Activated CD4-positive, alpha-beta memory T cell treated with anti-CD3 and anti-CD28 coated beads for 36 hours (primary cell): Measurements from ENCODE around the gene HELZ2. TPM values are rescaled to one million over a fixed set of nuclear protein-coding genes. Genes with fewer than 3 reads are reported as not detected.
A peak's percentile ranks its signal among the peaks of the same experiment; 100 is the strongest.

Source experiments
- CTCF ChIA-PET: fragments of 350-600 bp; sonication (Branson Sonifier 250); formaldehyde crosslinking; loops from one replicate; lab custom pipeline; 2021; ENCODE audit warnings: antibody characterized with exemption, inconsistent platforms; lab: Charles Lee
- POLR2A ChIA-PET: fragments of 350-600 bp; sonication (Branson Sonifier 250); formaldehyde crosslinking; loops from one replicate; lab custom pipeline; 2021; ENCODE audit warnings: antibody characterized with exemption; lab: Charles Lee
- DNase-seq: peaks from one replicate; pipeline ENCODE4 v3.0.0-alpha.2; 2020
- H3K27ac Mint-ChIP-seq: one replicate; pipeline ENCODE4 v1.8.0; 2021; ENCODE audit warnings: mixed read lengths
- H3K27me3 Mint-ChIP-seq: one replicate; pipeline ENCODE4 v1.8.0; 2021; ENCODE audit warnings: mixed read lengths
- H3K36me3 Mint-ChIP-seq: one replicate; pipeline ENCODE4 v1.8.0; 2021; ENCODE audit warnings: mixed read lengths
- H3K4me1 Mint-ChIP-seq: one replicate; pipeline ENCODE4 v1.8.0; 2021; ENCODE audit warnings: low read depth, mixed read lengths
- H3K4me3 Mint-ChIP-seq: one replicate; pipeline ENCODE4 v1.8.0; 2021; ENCODE audit warnings: mild to moderate bottlenecking, mixed read lengths
- H3K9me3 Mint-ChIP-seq: one replicate; pipeline ENCODE4 v1.8.0; 2021; ENCODE audit warnings: mixed read lengths
- intact Hi-C: fragments of 100-400 bp; cut with micrococcal nuclease; formaldehyde crosslinking; loops from one replicate; pipeline ENCODE4 v1.15.1; 2023
- total RNA-seq, 2 experiments: library from RNA; stranded (reverse); gene quantifications; one replicate each; pipeline ENCODE4 v1.2.3, GENCODE V29; 2021

Gene HELZ2
- total RNA-seq, 2 experiments from 2014 or later = 28.5 to 32.2 TPM

- intact Hi-C loops = no loop called here
- CTCF ChIA-PET = no interaction called here
- Mint-ChIP-seq H3K4me1 (no peaks in the 10 kb centered on the region), H3K36me3 (peaks cover 11% of the 10 kb centered on the region), H3K27ac (no peak overlapping the region), H3K4me3 (no peak overlapping the region), H3K9me3 (no peaks in the 10 kb centered on the region), H3K27me3 (no peaks in the 10 kb centered on the region)
- POLR2A ChIA-PET = interaction anchor here (0.7 kb wide), 1 partner anchor 18 kb away, joined by 4 read pairs; no protein-coding TSS in a partner anchor
- DNase-seq = no peak
These were observed 11.9 kb upstream of the HELZ2 start for GRCh38 chr20:63585616-63586565.

DNA sequence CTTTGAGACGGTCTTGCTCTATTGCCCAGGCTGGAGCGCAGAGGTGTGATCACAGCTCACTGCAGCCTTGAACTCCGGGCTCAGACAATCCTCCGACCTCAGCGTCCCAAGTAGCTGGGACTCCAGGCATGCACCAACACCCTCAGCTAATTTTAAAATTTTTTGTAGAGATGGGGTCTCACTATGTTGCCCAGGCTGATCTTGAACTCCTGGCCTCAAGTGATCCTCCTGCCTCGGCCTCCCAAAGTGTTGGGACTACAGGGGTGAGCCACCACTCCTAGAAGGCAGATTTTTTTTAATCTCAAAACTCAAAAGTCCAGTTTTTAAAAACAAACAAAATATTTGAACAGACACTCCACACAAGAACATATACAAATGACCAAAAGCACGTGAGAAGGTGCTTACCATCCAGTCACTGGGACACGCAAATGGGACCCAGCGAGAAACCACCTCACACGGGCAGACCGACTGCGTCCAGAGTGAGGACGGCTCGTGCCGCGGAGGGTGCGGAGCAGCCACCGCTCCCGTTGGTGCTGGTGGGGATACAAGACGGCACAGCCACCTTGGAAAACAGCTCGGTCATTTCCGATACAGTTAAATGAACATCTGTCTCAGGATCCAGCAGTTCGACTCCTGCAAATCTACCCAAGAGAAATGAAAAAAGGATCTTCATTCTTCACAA lies 8.5 kb upstream of the HELZ2 start:
- Mint-ChIP-seq H3K36me3 (no peaks in the 10 kb centered on the region), H3K4me1 (no peaks in the 10 kb centered on the region), H3K4me3 (no peak overlapping the region), H3K27me3 (no peaks in the 10 kb centered on the region), H3K27ac (no peak overlapping the region), H3K9me3 (no peaks in the 10 kb centered on the region)
- intact Hi-C loops = no loop called here
- CTCF ChIA-PET = interaction anchor here (1.0 to 1.3 kb wide), 2 partner anchors 45 to 86 kb away, joined by 3 to 5 read pairs; partner anchors contain the start of gene PTK6
- DNase-seq = no peak
- POLR2A ChIA-PET = interaction anchor here (1.1 kb wide), 1 partner anchor 59 kb away, joined by 3 read pairs; no protein-coding TSS in a partner anchor

DNA sequence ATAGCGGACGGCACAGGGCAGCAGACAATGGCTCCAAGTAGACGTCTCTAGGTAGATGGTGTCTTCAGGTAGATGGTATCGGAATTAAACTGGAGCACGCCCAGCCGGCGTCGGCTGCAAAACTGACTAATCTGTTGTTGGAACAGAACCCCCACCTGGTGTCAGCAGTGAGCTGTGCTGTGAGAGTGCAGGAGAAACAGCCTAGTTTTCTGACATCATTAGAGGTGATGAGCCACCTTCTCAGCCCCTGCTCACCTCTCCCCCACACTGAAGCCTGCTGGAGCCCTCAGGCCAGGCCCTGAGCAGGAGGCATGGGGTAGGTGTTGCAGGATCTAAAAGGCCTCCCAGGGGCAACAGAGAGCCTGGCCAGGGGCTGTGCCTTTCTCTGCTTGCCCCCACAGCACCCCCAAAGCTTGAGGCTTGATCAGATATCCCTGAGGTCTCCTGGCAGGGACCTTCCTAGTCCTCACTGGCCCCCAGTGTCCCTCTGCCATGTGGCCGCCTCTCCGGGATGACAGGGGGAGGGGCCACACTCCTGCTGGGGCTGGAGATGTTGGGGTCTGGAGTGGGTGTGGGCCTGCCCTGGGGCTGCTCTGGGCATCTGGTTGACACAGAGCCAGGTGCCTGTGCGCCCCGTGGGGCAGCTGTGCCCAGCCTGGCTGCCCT lies 6.9 kb upstream of the HELZ2 start:
- ChIA-PET POLR2A (no interaction called here), CTCF (interaction anchor here (1.0 kb wide), 1 partner anchor 43 kb away, joined by 5 read pairs; the partner anchor contains the start of gene PTK6)
- H3K27ac Mint-ChIP-seq = no peak overlapping the region
- H3K4me3 Mint-ChIP-seq = no peak overlapping the region
- H3K27me3 Mint-ChIP-seq = peaks cover 2% of the 10 kb centered on the region
- H3K9me3 Mint-ChIP-seq = no peaks in the 10 kb centered on the region
- H3K4me1 Mint-ChIP-seq = no peaks in the 10 kb centered on the region
- intact Hi-C loops = no loop called here
- no peaks in the 10 kb centered on the region for H3K36me3 Mint-ChIP-seq
- peak; percentile 84 for DNase-seq

DNA sequence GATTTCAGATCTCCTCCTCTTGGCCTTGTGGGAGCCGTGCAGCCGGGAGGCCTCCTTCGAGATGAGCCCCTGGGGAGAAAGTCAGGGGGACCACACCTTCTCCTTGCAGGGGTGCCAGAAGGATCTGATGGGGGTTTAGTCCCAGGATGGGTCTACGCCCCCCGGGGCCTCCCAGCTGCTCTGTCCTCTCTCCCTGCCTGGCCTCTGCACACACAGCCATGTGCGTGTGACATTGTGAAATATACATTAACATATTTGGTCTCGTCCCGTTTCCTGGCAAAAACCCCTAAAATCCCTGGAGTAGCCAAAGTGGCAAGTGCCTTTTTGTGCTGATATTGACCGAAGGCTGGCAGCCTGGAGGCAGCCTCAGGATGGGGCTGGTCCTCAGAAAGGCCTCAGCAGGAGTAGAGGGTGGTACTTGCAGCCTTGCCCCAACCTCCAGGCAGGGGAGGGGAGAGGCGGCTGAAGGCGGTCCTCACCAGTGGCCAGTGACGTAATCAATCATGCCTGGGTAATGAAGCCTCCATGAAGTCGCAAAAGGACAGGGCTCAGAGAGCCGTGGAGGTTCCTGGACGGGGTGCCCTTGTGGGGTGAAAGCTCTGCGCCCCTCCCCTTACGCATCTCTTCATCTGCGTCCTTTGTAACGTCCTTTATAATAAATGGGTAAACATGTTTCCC lies 5.1 kb upstream of the HELZ2 start:
- Mint-ChIP-seq H3K36me3 (no peaks in the 10 kb centered on the region), H3K9me3 (no peaks in the 10 kb centered on the region), H3K27me3 (peaks cover 2% of the 10 kb centered on the region), H3K27ac (no peak overlapping the region), H3K4me1 (no peaks in the 10 kb centered on the region), H3K4me3 (no peak overlapping the region)
- POLR2A ChIA-PET = no interaction called here
- no peak for DNase-seq
- intact Hi-C loops = loop anchor here (2.0 kb wide), 1 partner anchor 40 kb away; no protein-coding TSS in a partner anchor
- CTCF ChIA-PET = no interaction called here

- no peak for DNase-seq
- Mint-ChIP-seq H3K36me3 (no peaks in the 10 kb centered on the region), H3K4me3 (no peak overlapping the region), H3K27me3 (peaks cover 2% of the 10 kb centered on the region), H3K9me3 (no peaks in the 10 kb centered on the region), H3K4me1 (no peaks in the 10 kb centered on the region), H3K27ac (no peak overlapping the region)
- ChIA-PET CTCF (interaction anchor here (1.0 kb wide), 1 partner anchor 208 kb away, joined by 3 read pairs; no protein-coding TSS in a partner anchor), POLR2A (interaction anchor here (0.6 kb wide), 1 partner anchor 41 kb away, joined by 3 read pairs; the partner anchor contains the start of gene PTK6)
- intact Hi-C loops = loop anchor here (2.0 kb wide), 1 partner anchor 40 kb away; no protein-coding TSS in a partner anchor
These were observed 4.4 kb upstream of the HELZ2 start for GRCh38 chr20:63578224-63579016.

DNA sequence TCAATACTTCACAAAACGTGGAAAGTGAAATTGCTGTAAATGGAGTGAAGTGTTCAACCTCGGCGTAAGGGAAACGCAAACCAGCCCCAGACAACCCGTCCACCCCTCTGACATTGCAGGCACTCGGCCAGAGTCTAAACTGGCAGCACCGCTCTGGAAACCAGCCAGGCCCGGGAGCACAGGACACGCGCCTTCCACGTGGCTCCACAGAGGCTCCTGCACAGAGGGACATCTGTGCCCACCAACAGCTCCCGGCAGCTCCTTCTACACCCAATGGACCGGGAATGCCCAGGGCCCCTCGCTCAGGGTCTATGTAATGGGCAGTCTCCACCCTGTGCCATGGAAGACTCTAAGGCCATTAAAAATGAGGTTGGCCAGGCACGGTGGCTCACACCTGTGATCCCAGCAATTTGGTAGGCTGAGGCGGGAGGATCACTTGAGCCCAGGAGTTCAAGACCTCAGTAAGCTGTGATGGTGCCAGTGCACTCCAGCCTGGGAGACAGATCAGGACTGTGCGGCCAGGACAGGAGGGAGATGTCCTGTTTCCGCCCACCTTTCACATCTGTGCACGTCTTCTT lies 3.4 kb upstream of the HELZ2 start:
- Mint-ChIP-seq H3K36me3 (no peaks in the 10 kb centered on the region), H3K4me1 (no peaks in the 10 kb centered on the region), H3K9me3 (no peaks in the 10 kb centered on the region), H3K27me3 (peaks cover 2% of the 10 kb centered on the region), H3K27ac (no peak overlapping the region), H3K4me3 (no peak overlapping the region)
- no peak for DNase-seq
- CTCF ChIA-PET = interaction anchor here (1.0 kb wide), 1 partner anchor 209 kb away, joined by 3 read pairs; no protein-coding TSS in a partner anchor
- intact Hi-C loops = no loop called here
- POLR2A ChIA-PET = no interaction called here

DNA sequence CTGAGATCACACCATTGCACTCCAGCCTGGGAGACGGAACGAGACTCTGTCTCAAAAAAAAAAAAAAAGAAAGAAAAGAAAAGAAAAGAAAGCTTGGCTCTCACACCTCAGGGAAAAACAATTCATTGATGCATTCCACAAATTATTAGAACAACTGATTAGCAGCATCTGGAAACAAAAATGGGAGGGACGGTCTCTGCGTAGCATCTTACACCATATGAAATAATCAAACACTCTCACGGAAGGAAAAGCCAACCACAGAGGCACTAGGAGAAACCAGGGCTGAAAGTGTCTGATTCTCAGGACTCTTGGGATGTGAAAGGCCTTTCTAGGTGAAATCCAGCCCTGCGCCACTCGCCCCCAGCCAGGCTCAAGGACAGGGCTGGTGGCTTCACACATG lies 2.3 kb upstream of the HELZ2 start:
- Mint-ChIP-seq H3K9me3 (no peaks in the 10 kb centered on the region), H3K27me3 (peaks cover 2% of the 10 kb centered on the region), H3K27ac (no peak overlapping the region), H3K4me1 (no peaks in the 10 kb centered on the region), H3K36me3 (no peaks in the 10 kb centered on the region), H3K4me3 (no peak overlapping the region)
- POLR2A ChIA-PET = no interaction called here
- CTCF ChIA-PET = no interaction called here
- DNase-seq = no peak
- intact Hi-C loops = no loop called here

DNA sequence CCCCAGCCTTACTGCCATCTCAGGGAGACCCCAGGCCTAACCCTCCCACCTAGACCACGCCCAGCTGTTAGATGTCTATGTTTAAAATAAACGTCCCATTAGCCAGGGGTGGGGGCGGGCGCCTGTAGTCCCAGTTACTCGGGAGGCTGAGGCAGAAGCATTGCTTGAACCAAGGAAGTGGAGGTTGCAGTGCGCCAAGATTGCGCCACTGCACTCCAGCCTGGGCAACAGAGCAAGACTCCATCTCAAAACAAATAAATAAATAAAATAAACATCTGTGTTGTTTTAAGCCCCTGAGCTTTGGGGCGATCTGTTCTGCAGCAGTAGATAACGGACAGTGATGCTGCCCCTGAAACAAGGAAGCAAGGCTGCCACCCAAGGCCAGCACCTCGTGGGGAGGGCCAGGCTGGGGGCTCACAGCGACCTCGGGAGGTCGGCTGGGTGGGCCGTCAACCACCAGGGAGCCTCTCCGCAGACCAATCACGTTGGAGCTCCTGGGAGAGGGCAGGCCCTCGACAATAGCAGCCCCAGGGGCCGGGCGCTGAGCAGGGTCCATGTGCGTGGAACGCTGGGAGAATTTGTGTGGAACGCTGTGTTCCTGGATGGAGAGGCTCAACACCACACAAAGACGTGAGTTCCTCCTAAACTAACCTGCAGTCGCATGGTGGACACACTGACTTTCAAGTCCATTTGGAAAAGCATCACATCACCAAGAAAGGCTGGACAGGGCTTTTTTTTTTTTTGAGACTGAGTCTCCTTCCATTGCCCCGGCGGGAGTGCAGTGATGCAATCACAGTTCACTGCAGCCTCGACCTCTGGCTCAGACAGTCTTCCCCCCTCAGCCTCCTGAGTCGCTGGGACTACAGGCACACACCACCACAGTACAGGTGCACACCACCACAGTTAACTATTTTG lies 1.0 kb upstream of the HELZ2 start:
- intact Hi-C loops = no loop called here
- CTCF ChIA-PET = no interaction called here

GRCh38 chr20:63573647-63574131 lies 350 bp downstream of the HELZ2 start:
- no peaks in the 10 kb centered on the region for H3K9me3 Mint-ChIP-seq
- H3K36me3 Mint-ChIP-seq = no peaks in the 10 kb centered on the region
- H3K27me3 Mint-ChIP-seq = peaks cover 4% of the 10 kb centered on the region
- no peak overlapping the region for H3K27ac Mint-ChIP-seq
- H3K4me1 Mint-ChIP-seq = peaks cover 6% of the 10 kb centered on the region
- POLR2A ChIA-PET = no interaction called here
- CTCF ChIA-PET = interaction anchor here (1.2 kb wide), 1 partner anchor 68 kb away, joined by 3 read pairs; no protein-coding TSS in a partner anchor
- H3K4me3 Mint-ChIP-seq = peak overlapping the region; percentile 73
- intact Hi-C loops = no loop called here
- DNase-seq = no peak

More for the DNA sequence above, 1.0 kb upstream of the HELZ2 start:
- Mint-ChIP-seq H3K4me1 (no peaks in the 10 kb centered on the region), H3K9me3 (no peaks in the 10 kb centered on the region), H3K4me3 (peak overlapping the region; percentile 39), H3K36me3 (no peaks in the 10 kb centered on the region), H3K27ac (no peak overlapping the region), H3K27me3 (peaks cover 2% of the 10 kb centered on the region)
- DNase-seq = no peak
- POLR2A ChIA-PET = no interaction called here
